GM12878 (cell line): ENCODE measurements around the gene AP3S2. TPM values are rescaled to one million over a fixed set of nuclear protein-coding genes. Genes with fewer than 3 reads are reported as not detected.

Experiments
- ATAC-seq: fragments of 200-7000 bp; cut with Tn5 transposase; 3 replicates; pipeline ENCODE4 v1.9.1; 2020; ENCODE audit warnings: mild to moderate bottlenecking, moderate library complexity
- BruUV-seq: library from RNA; stranded (reverse); fragments of 400-500 nt; replicated peaks from 2 replicates; lab custom pipeline; 2021; lab: Mats Ljungman, UMichigan
- CTCF ChIA-PET: fragments of 300-600 bp; sonication (Branson Sonifier 250); formaldehyde crosslinking; extraction: SDS; loops from one replicate; lab custom pipeline; 2021; ENCODE audit warnings: inconsistent platforms; lab: Yijun Ruan, JAX
- POLR2A ChIA-PET: fragments of 350-600 bp; formaldehyde crosslinking; extraction: SDS; loops from one replicate; lab custom pipeline; 2021; ENCODE audit warnings: inconsistent platforms; lab: Charles Lee
- RAD21 ChIA-PET: fragments of 300-600 bp; sonication (Branson Sonifier 250); formaldehyde crosslinking; loops from one replicate; lab custom pipeline; 2023; ENCODE audit warnings: antibody characterized with exemption; ENCODE audit not compliant: unreplicated experiment; lab: Charles Lee
- SMC1A ChIA-PET: fragments of 300-600 bp; sonication (Branson Sonifier 250); formaldehyde crosslinking; loops from one replicate; lab custom pipeline; 2023; ENCODE audit not compliant: unreplicated experiment, uncharacterized antibody; lab: Charles Lee
- DNase-seq: peaks from one replicate; pipeline ENCODE4 v3.0.0-alpha.2; 2011; ENCODE audit warnings: low read depth, low spot score
- FAIRE-seq: peaks from 3 replicates; lab custom pipeline; 2011; peaks lifted over from hg19 to GRCh38; lab: Jason Lieb, UNC
- H2AFZ ChIP-seq: 2 replicates; pipeline ENCODE4 v1.6.0; 2011; ENCODE audit warnings: low read depth, low read length, control low read depth; ENCODE audit not compliant: control insufficient read depth
- H3K27ac ChIP-seq: 2 replicates; pipeline ENCODE4 v1.5.1; 2011; ENCODE audit warnings: control low read depth; ENCODE audit not compliant: control insufficient read depth, insufficient read depth
- H3K27me3 ChIP-seq, 2 experiments: replicated peaks in 1 of 2; 2 replicates each; pipeline versions ENCODE4 v1.6.0 to v1.6.1; 2011; ENCODE audit warnings: low read length in 1 of 2; ENCODE audit not compliant: control insufficient read depth in 2 of 2, insufficient read depth in 2 of 2
- H3K36me3 ChIP-seq, 2 experiments: 2 replicates each; pipeline ENCODE4 v1.5.1; 2011; ENCODE audit warnings: low read length in 1 of 2; ENCODE audit not compliant: control insufficient read depth in 2 of 2, insufficient read depth in 2 of 2
- H3K4me1 ChIP-seq: 2 replicates; pipeline ENCODE4 v1.6.1; 2011; ENCODE audit warnings: mild to moderate bottlenecking, low read length, moderate library complexity, mixed read lengths; ENCODE audit not compliant: control insufficient read depth, insufficient read depth
- H3K4me2 ChIP-seq: 2 replicates; pipeline ENCODE4 v1.6.0; 2011; ENCODE audit warnings: control low read depth; ENCODE audit not compliant: control insufficient read depth, insufficient read depth
- H3K4me3 ChIP-seq: fragments of 200-600 bp; sonication (generic); 2 replicates; pipeline ENCODE4 v1.5.1; 2016
- H3K79me2 ChIP-seq: 2 replicates; pipeline ENCODE4 v1.6.0; 2011; ENCODE audit warnings: low read length; ENCODE audit not compliant: control insufficient read depth, insufficient read depth
- H3K9ac ChIP-seq: 2 replicates; pipeline ENCODE4 v1.8.0; 2011; ENCODE audit warnings: low read length, control low read depth, mixed read lengths; ENCODE audit not compliant: control insufficient read depth, insufficient read depth
- H3K9me3 ChIP-seq: replicated peaks from 3 replicates; pipeline ENCODE4 v1.5.1; 2011; ENCODE audit warnings: mild to moderate bottlenecking, low read length; ENCODE audit not compliant: control insufficient read depth, insufficient read depth
- H4K20me1 ChIP-seq: 2 replicates; pipeline ENCODE4 v1.6.0; 2011; ENCODE audit not compliant: control insufficient read depth, insufficient read depth
- BACH1 ChIP-seq: fragments of 450-650 bp; IDR thresholded peaks from 2 replicates; pipeline ENCODE4 v1.6.1; 2017; ENCODE audit warnings: mild to moderate bottlenecking, borderline replicate concordance
- KAT2A ChIP-seq: conservative IDR thresholded peaks from 2 replicates; pipeline ENCODE4 v1.6.1; 2011; ENCODE audit warnings: low read depth, low read length; ENCODE audit not compliant: control insufficient read depth
- NRF1 ChIP-seq: conservative IDR thresholded peaks from 2 replicates; pipeline ENCODE4 v1.6.1; 2011; ENCODE audit warnings: mild to moderate bottlenecking, low read depth, low read length, improper control_type of control experiment
- RCOR1 ChIP-seq: conservative IDR thresholded peaks from 2 replicates; pipeline ENCODE4 v1.6.1; 2012; ENCODE audit warnings: low read depth, low read length, improper control_type of control experiment
- SREBF1 ChIP-seq: IDR thresholded peaks from 2 replicates; pipeline ENCODE4 v1.6.1; 2012; ENCODE audit warnings: mild to moderate bottlenecking, low read length
- SUZ12 ChIP-seq: fragments of 200-600 bp; sonication (generic); IDR thresholded peaks from one replicate; pipeline ENCODE4 v1.6.1; 2018; ENCODE audit warnings: antibody characterized with exemption, mild to moderate bottlenecking; ENCODE audit not compliant: unreplicated experiment
- TCF7 ChIP-seq: IDR thresholded peaks from 2 replicates; pipeline ENCODE4 v1.6.1; 2014; ENCODE audit warnings: antibody characterized with exemption, borderline replicate concordance
- WGBS: methylation state at CpG from one replicate; pipeline ENCODE4 v1.1.6; 2016; ENCODE audit warnings: low lambda C conversion rate; ENCODE audit not compliant: insufficient replicate concordance, insufficient coverage; ENCODE audit errors: missing lambda C conversion rate; 5-methylcytosine and 5-hydroxymethylcytosine counted together
- in situ Hi-C: fragments of 300-500 bp; cut with MboI; formaldehyde crosslinking; loops from 9 replicates; pipeline ENCODE4 v1.14.3; 2018; ENCODE audit warnings: mixed read lengths
- intact Hi-C: fragments of 100-400 bp; cut with micrococcal nuclease; formaldehyde crosslinking; loops from one replicate; pipeline ENCODE4 v1.14.2; 2022; ENCODE audit not compliant: unreplicated experiment
- polyA plus RNA-seq, 11 experiments: library from polyadenylated mRNA; depleted of rRNA in 4 of 11; unstranded in 6 of 11; stranded (reverse) in 5 of 11; fragments of >200 nt; fragmentation: Nextera tagmentation in 4 of 11; fragmentation: Illumina TruSeq in 1 of 11; extraction: Ambion mirVana in 4 of 11; extraction: Trizol in 1 of 11; gene quantifications; 1 replicate in 1 of 11; 2 replicates in 10 of 11; pipeline versions ENCODE4 v1.2.1 to v1.2.3, GENCODE V29; 2011 to 2016; ENCODE audit warnings: inconsistent platforms in 2 of 11, missing spikeins in 2 of 11, low read depth in 1 of 11
- total RNA-seq, 4 experiments: library from RNA; depleted of rRNA in 3 of 4; stranded (reverse); fragments of >200 nt in 3 of 4; fragmentation: Illumina TruSeq in 1 of 4; extraction: Trizol in 1 of 4; gene quantifications; 2 replicates each; pipeline versions ENCODE4 v1.2.1 to v1.2.3, GENCODE V29; 2013 to 2021
- TF ChIP-seq, protein P1 (sequence below): fragments of 450-650 bp; IDR thresholded peaks from 2 replicates; pipeline ENCODE4 v1.6.1; 2018; ENCODE audit warnings: mild to moderate bottlenecking, low read depth, moderate library complexity; ENCODE audit not compliant: partially characterized antibody
- TF ChIP-seq, protein P2 (sequence below): fragments of 150-350 bp; IDR thresholded peaks from 2 replicates; pipeline ENCODE4 v1.6.1; 2014; ENCODE audit warnings: mild to moderate bottlenecking, low read depth, low read length
- TF ChIP-seq, protein P3 (sequence below): IDR thresholded peaks from 2 replicates; pipeline ENCODE4 v1.6.1; 2012; ENCODE audit warnings: improper control_type of control experiment, low read depth, low read length; ENCODE audit not compliant: insufficient replicate concordance
- TF ChIP-seq, protein P4 (sequence below): fragments of 450-650 bp; IDR thresholded peaks from 2 replicates; pipeline ENCODE4 v1.6.1; 2017; ENCODE audit warnings: mild to moderate bottlenecking, low read depth, inconsistent platforms; ENCODE audit not compliant: poor library complexity, severe bottlenecking

Gene AP3S2
- total and polyA plus RNA-seq, 10 of the 15 experiments (the other 5 are each of a cell fraction or from before 2014, with no cell fraction given), result 10.0 to 43.6 (median 26.0) TPM

DNA sequence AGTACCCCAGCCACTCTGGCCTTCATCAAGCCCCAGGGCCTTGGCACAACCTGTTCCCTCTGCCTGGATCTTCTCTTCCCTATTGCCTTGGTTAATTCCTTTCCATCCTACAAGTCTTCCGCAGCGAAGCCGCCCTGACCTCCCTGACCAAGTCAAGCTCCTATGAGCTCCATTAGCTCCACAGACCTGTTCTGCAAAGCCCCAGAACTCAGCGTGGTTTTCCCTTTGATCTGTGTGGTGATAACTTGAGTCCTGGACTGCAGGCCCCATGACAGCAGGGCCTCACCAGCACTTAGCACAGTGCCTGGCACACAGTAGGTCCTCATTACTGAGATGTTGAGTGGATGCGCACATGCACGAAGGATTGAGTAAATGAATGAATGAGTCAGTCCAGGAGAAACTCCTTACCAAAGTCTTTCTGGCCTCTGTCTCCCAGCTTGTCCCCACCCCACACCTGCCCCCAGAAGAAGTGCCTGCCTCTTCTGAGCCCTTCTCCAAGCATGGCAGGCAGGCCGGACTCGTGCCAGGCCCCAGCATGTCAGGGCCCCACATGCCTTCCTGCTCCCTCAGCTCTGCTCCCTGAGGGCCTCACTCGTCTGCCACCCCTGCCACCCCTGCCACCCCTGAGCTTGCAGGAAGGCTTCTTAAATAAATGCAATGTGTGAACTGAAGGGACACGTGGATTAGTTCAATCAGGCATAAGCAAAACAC lies 85.5 kb downstream of the AP3S2 start:
- RAD21 ChIA-PET, result no interaction called here
- ATAC-seq, result no peak
- Histone ChIP-seq H3K27ac (no peak overlapping the region), H3K9me3 (no peaks in the 10 kb centered on the region), H3K4me1 (no peaks in the 10 kb centered on the region), H3K36me3 (no peaks in the 10 kb centered on the region), H3K4me3 (no peak overlapping the region), H3K27me3 (peaks cover 0 to under 1% of the 10 kb centered on the region in 2 experiments; a peak in 1 of 4 replicates), H2AFZ (no peak overlapping the region), H3K9ac (no peak overlapping the region), H3K4me2 (no peak overlapping the region), H4K20me1 (no peaks in the 10 kb centered on the region; the same call in 1 of the 2 replicates), H3K79me2 (no peaks in the 10 kb centered on the region)
- intact Hi-C loops (no loop called here), in situ Hi-C loops (no loop called here)
- CTCF ChIA-PET, result no interaction called here
- WGBS, result 53% methylated on average over 10 of the region's 10 CpGs
- FAIRE-seq, result no peak
- DNase-seq, result no peak
- POLR2A ChIA-PET, result no interaction called here
- SMC1A ChIA-PET, result no interaction called here
- no TSS peak for BruUV-seq
- TF ChIP-seq KAT2A, result no peak
- TF ChIP-seq BACH1, result no peak
- TF ChIP-seq, protein P1, sequence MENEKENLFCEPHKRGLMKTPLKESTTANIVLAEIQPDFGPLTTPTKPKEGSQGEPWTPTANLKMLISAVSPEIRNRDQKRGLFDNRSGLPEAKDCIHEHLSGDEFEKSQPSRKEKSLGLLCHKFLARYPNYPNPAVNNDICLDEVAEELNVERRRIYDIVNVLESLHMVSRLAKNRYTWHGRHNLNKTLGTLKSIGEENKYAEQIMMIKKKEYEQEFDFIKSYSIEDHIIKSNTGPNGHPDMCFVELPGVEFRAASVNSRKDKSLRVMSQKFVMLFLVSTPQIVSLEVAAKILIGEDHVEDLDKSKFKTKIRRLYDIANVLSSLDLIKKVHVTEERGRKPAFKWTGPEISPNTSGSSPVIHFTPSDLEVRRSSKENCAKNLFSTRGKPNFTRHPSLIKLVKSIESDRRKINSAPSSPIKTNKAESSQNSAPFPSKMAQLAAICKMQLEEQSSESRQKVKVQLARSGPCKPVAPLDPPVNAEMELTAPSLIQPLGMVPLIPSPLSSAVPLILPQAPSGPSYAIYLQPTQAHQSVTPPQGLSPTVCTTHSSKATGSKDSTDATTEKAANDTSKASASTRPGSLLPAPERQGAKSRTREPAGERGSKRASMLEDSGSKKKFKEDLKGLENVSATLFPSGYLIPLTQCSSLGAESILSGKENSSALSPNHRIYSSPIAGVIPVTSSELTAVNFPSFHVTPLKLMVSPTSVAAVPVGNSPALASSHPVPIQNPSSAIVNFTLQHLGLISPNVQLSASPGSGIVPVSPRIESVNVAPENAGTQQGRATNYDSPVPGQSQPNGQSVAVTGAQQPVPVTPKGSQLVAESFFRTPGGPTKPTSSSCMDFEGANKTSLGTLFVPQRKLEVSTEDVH, result no peak
- TF ChIP-seq, protein P2, sequence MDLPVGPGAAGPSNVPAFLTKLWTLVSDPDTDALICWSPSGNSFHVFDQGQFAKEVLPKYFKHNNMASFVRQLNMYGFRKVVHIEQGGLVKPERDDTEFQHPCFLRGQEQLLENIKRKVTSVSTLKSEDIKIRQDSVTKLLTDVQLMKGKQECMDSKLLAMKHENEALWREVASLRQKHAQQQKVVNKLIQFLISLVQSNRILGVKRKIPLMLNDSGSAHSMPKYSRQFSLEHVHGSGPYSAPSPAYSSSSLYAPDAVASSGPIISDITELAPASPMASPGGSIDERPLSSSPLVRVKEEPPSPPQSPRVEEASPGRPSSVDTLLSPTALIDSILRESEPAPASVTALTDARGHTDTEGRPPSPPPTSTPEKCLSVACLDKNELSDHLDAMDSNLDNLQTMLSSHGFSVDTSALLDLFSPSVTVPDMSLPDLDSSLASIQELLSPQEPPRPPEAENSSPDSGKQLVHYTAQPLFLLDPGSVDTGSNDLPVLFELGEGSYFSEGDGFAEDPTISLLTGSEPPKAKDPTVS, result no peak
- TF ChIP-seq, protein P3, sequence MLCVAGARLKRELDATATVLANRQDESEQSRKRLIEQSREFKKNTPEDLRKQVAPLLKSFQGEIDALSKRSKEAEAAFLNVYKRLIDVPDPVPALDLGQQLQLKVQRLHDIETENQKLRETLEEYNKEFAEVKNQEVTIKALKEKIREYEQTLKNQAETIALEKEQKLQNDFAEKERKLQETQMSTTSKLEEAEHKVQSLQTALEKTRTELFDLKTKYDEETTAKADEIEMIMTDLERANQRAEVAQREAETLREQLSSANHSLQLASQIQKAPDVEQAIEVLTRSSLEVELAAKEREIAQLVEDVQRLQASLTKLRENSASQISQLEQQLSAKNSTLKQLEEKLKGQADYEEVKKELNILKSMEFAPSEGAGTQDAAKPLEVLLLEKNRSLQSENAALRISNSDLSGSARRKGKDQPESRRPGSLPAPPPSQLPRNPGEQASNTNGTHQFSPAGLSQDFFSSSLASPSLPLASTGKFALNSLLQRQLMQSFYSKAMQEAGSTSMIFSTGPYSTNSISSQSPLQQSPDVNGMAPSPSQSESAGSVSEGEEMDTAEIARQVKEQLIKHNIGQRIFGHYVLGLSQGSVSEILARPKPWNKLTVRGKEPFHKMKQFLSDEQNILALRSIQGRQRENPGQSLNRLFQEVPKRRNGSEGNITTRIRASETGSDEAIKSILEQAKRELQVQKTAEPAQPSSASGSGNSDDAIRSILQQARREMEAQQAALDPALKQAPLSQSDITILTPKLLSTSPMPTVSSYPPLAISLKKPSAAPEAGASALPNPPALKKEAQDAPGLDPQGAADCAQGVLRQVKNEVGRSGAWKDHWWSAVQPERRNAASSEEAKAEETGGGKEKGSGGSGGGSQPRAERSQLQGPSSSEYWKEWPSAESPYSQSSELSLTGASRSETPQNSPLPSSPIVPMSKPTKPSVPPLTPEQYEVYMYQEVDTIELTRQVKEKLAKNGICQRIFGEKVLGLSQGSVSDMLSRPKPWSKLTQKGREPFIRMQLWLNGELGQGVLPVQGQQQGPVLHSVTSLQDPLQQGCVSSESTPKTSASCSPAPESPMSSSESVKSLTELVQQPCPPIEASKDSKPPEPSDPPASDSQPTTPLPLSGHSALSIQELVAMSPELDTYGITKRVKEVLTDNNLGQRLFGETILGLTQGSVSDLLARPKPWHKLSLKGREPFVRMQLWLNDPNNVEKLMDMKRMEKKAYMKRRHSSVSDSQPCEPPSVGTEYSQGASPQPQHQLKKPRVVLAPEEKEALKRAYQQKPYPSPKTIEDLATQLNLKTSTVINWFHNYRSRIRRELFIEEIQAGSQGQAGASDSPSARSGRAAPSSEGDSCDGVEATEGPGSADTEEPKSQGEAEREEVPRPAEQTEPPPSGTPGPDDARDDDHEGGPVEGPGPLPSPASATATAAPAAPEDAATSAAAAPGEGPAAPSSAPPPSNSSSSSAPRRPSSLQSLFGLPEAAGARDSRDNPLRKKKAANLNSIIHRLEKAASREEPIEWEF, result no peak
- TF ChIP-seq NRF1, result no peak
- no peak for TF ChIP-seq TCF7
- TF ChIP-seq SUZ12, result no peak
- TF ChIP-seq, protein P4, sequence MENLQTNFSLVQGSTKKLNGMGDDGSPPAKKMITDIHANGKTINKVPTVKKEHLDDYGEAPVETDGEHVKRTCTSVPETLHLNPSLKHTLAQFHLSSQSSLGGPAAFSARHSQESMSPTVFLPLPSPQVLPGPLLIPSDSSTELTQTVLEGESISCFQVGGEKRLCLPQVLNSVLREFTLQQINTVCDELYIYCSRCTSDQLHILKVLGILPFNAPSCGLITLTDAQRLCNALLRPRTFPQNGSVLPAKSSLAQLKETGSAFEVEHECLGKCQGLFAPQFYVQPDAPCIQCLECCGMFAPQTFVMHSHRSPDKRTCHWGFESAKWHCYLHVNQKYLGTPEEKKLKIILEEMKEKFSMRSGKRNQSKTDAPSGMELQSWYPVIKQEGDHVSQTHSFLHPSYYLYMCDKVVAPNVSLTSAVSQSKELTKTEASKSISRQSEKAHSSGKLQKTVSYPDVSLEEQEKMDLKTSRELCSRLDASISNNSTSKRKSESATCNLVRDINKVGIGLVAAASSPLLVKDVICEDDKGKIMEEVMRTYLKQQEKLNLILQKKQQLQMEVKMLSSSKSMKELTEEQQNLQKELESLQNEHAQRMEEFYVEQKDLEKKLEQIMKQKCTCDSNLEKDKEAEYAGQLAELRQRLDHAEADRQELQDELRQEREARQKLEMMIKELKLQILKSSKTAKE, result no peak
- no peak for TF ChIP-seq RCOR1
- TF ChIP-seq SREBF1, result no peak
